Measurements from ENCODE around the gene SLC16A1. TPM values are rescaled to one million over a fixed set of nuclear protein-coding genes. Genes with fewer than 3 reads are reported as not detected.
"Not testable (repeated sequence)": the region's sequence is repeated elsewhere in the genome, so short reads cannot be mapped to it uniquely, and the experiment has no call there.

Gene SLC16A1
- total RNA-seq, 6 experiments from 2014 or later: 26.1 to 81.9 (median 55.2) TPM

- 65% methylated on average over 2 of the region's 2 CpGs for WGBS (ENCODE audit: insufficient coverage, low coverage, low lambda C conversion rate, missing lambda C conversion rate)
- no peak for DNase-seq
- no peaks in the 10 kb centered on the region for H3K4me1 ChIP-seq
- H3K9me3 ChIP-seq: no peaks in the 10 kb centered on the region
- no peak for ATAC-seq
- TF ChIP-seq CTCF (IDR thresholded peaks at IDR 0.05) (no peak), POLR2A (IDR thresholded peaks at IDR 0.05) (no peak)
- H3K27ac ChIP-seq: no peak overlapping the region
- no peak overlapping the region for H3K4me3 ChIP-seq
- intact Hi-C loops (cut with DNase I): loop anchor here in 1 of 2 donors (10.0 kb wide), 1 partner anchor 66 kb away; the partner anchor contains the start of gene SLC16A1
- H3K27me3 ChIP-seq: no peaks in the 10 kb centered on the region
- no peaks in the 10 kb centered on the region for H3K36me3 ChIP-seq
Observed at GRCh38 chr1:112889052-112889768, 66.8 kb downstream of the SLC16A1 start.

GRCh38 chr1:112888630-112889029, 67.4 kb downstream of the SLC16A1 start:
- H3K9me3 ChIP-seq: no peaks in the 10 kb centered on the region
- H3K36me3 ChIP-seq: no peaks in the 10 kb centered on the region
- TF ChIP-seq POLR2A (IDR thresholded peaks at IDR 0.05) (no peak), CTCF (IDR thresholded peaks at IDR 0.05) (no peak)
- H3K4me1 ChIP-seq: no peaks in the 10 kb centered on the region
- ATAC-seq (no peak), DNase-seq (no peak)
- WGBS (ENCODE audit: insufficient coverage, low coverage, low lambda C conversion rate, missing lambda C conversion rate): 43% methylated on average over 2 of the region's 2 CpGs
- intact Hi-C loops (cut with DNase I): loop anchor here in 1 of 2 donors (10.0 kb wide), 1 partner anchor 66 kb away; the partner anchor contains the start of gene SLC16A1
- no peak overlapping the region for H3K4me3 ChIP-seq
- no peaks in the 10 kb centered on the region for H3K27me3 ChIP-seq
- H3K27ac ChIP-seq: no peak overlapping the region

- no peaks in the 10 kb centered on the region for H3K4me1 ChIP-seq
- no peak overlapping the region for H3K27ac ChIP-seq
- intact Hi-C loops (cut with DNase I): loop anchor here in 1 of 2 donors (10.0 kb wide), 1 partner anchor 67 kb away; the partner anchor contains the start of gene SLC16A1
- WGBS (ENCODE audit: insufficient coverage, low coverage, low lambda C conversion rate, missing lambda C conversion rate): 98% methylated on average over 6 of the region's 10 CpGs
- no peaks in the 10 kb centered on the region for H3K27me3 ChIP-seq
- no peaks in the 10 kb centered on the region for H3K9me3 ChIP-seq
- DNase-seq: no peak
- ATAC-seq: no peak
- no peaks in the 10 kb centered on the region for H3K36me3 ChIP-seq
- no peak for TF ChIP-seq POLR2A (IDR thresholded peaks at IDR 0.05)
- no peak for TF ChIP-seq CTCF (IDR thresholded peaks at IDR 0.05)
- H3K4me3 ChIP-seq: no peak overlapping the region
Observed at GRCh38 chr1:112887599-112888283, 68.3 kb downstream of the SLC16A1 start.

- not testable (repeated sequence) for ATAC-seq, H3K9me3 ChIP-seq, H3K27me3 ChIP-seq, H3K4me3 ChIP-seq, H3K27ac ChIP-seq, H3K4me1 ChIP-seq, DNase-seq, H3K36me3 ChIP-seq
- 80% methylated on average over 1 of the region's 5 CpGs for WGBS (ENCODE audit: insufficient coverage, low coverage, low lambda C conversion rate, missing lambda C conversion rate)
- intact Hi-C loops (cut with DNase I): loop anchor here (5.0 to 10.0 kb wide), 2 partner anchors 70 to 157 kb away; partner anchors contain the start of gene SLC16A1 (in 1 of the 2)
Observed at GRCh38 chr1:112884996-112885395, 71.0 kb downstream of the SLC16A1 start.

GRCh38 chr1:112882271-112882744, 73.7 kb downstream of the SLC16A1 start:
- no peak for TF ChIP-seq CTCF (IDR thresholded peaks at IDR 0.05)
- TF ChIP-seq POLR2A (IDR thresholded peaks at IDR 0.05): no peak
- Histone ChIP-seq H3K36me3 (no peaks in the 10 kb centered on the region), H3K9me3 (no peaks in the 10 kb centered on the region), H3K4me1 (no peaks in the 10 kb centered on the region), H3K27ac (peak overlapping the region in 1 of 3 donors; percentile 8), H3K4me3 (no peak overlapping the region), H3K27me3 (no peaks in the 10 kb centered on the region)
- no peak for DNase-seq
- WGBS (ENCODE audit: insufficient coverage, low coverage, low lambda C conversion rate, missing lambda C conversion rate): no CpG with 5 or more reads among the region's 4 CpGs
- intact Hi-C loops (cut with DNase I): loop anchor here (5.0 to 10.0 kb wide), 2 partner anchors 72 to 160 kb away; partner anchors contain the start of gene SLC16A1 (in 1 of the 2)
- ATAC-seq: peak; percentile 16 to 53 (median 24)

Measured in right lobe of liver (tissue), 6 donors.